Measurements from ENCODE around the gene DLGAP1. TPM values are rescaled to one million over a fixed set of nuclear protein-coding genes. Genes with fewer than 3 reads are reported as not detected.

DLGAP1 gene
- total RNA-seq, 1 experiment from 2014 or later, result 0.39 TPM

GRCh38 chr18:3892152-3892551 is 563.0 kb downstream of the DLGAP1 start (continued):
- TF ChIP-seq EZH2 (IDR thresholded peaks at IDR 0.05), result no peak
- TF ChIP-seq SIN3A (IDR thresholded peaks at IDR 0.05; ENCODE audit: low read depth), result no peak

GRCh38 chr18:3891245-3891644 is 563.9 kb downstream of the DLGAP1 start:
- Histone ChIP-seq H3K27ac (ENCODE audit: low read depth, low read length) (no peak overlapping the region), H3K9ac (ENCODE audit: low read length) (no peak overlapping the region), H3K79me2 (ENCODE audit: insufficient read depth, low read length) (no peaks in the 10 kb centered on the region), H3K4me2 (ENCODE audit: low read length) (no peak overlapping the region), H3K4me3 (replicated peaks in 1 of 2; ENCODE audit: low read depth in 1 of 2, low read length in 2 of 2) (no peak overlapping the region), H2AFZ (ENCODE audit: low read depth, low read length, poor library complexity, severe bottlenecking) (no peak overlapping the region), H3K4me1 (ENCODE audit: control insufficient read depth in 1 of 2, insufficient read depth in 2 of 2, low read length in 2 of 2) (no peaks in the 10 kb centered on the region), H3K9me2 (ENCODE audit: insufficient read depth) (no peaks in the 10 kb centered on the region), H3K9me3 (ENCODE audit: control insufficient read depth in 1 of 2, insufficient read depth in 1 of 2, low read depth in 1 of 2, low read length in 2 of 2) (no peaks in the 10 kb centered on the region), H3K27me3 (ENCODE audit: insufficient read depth, low read length) (no peaks in the 10 kb centered on the region), H4K20me1 (ENCODE audit: insufficient read depth) (no peaks in the 10 kb centered on the region), H3K36me3 (ENCODE audit: control insufficient read depth in 1 of 2, insufficient read depth in 2 of 2, low read length in 2 of 2) (no peaks in the 10 kb centered on the region)
- intact Hi-C loops (cut with micrococcal nuclease), result no loop called here
- RAD21 ChIA-PET (ENCODE audit: low non-redundant PET in 1 of 2, low total read pairs in 2 of 2, uncharacterized antibody in 2 of 2, unreplicated experiment in 2 of 2), result no interaction called here
- POLR2A ChIA-PET, result no interaction called here
- CTCF ChIA-PET, result no interaction called here
- ATAC-seq, result no peak
- TF ChIP-seq SIN3A (IDR thresholded peaks at IDR 0.05; ENCODE audit: low read depth) (no peak), YY1 (IDR thresholded peaks at IDR 0.05; ENCODE audit: extremely low read depth, insufficient replicate concordance, low read depth, low read length) (no peak), EZH2phosphoT487 (IDR thresholded peaks at IDR 0.05; ENCODE audit: borderline replicate concordance) (no peak), JUND (IDR thresholded peaks at IDR 0.05) (no peak), SRF (IDR thresholded peaks at IDR 0.05; ENCODE audit: low read depth) (no peak), ZBTB33 (IDR thresholded peaks at IDR 0.05; ENCODE audit: extremely low read depth, insufficient replicate concordance, low read length) (no peak), TCF7L2 (IDR thresholded peaks at IDR 0.05; ENCODE audit: borderline replicate concordance, extremely low read depth, insufficient read depth, insufficient read length) (no peak), POLR2A (IDR thresholded peaks at IDR 0.05; ENCODE audit: borderline replicate concordance, extremely low read depth, insufficient read depth, insufficient read length) (no peak), ATF3 (IDR thresholded peaks at IDR 0.05) (no peak), EGR1 (IDR thresholded peaks at IDR 0.05; ENCODE audit: low read depth) (no peak), CEBPB (IDR thresholded peaks at IDR 0.05; ENCODE audit: low read depth) (no peak), MAX (IDR thresholded peaks at IDR 0.05) (no peak), SP1 (IDR thresholded peaks at IDR 0.05; ENCODE audit: low read depth) (no peak), RAD21 (IDR thresholded peaks at IDR 0.05; ENCODE audit: low read depth) (no peak), POLR2AphosphoS5 (IDR thresholded peaks at IDR 0.05; ENCODE audit: low read depth, low read length) (no peak), EZH2 (IDR thresholded peaks at IDR 0.05) (no peak), CTCF (IDR thresholded peaks at IDR 0.05 in 2 of 3, conservative IDR thresholded peaks at IDR 0.05 in 1 of 3; ENCODE audit: borderline replicate concordance in 1 of 3, insufficient read depth in 1 of 3, low read depth in 2 of 3, low read length in 2 of 3) (no peak), FOSL1 (IDR thresholded peaks at IDR 0.05; ENCODE audit: low read depth) (no peak)
- BruUV-seq (replicated peaks), result no TSS peak
- no peak for DNase-seq (ENCODE audit: low read depth, low spot score)

Measured in HCT116 (cell line).